H1 (cell line): ENCODE data around the gene PF4V1.

Experiments
- BRCA1 ChIP-seq: IDR thresholded peaks from 2 replicates; pipeline ENCODE4 v1.6.1; 2012; ENCODE audit warnings: low read depth, low read length, improper control_type of control experiment
- CTCF ChIP-seq, 3 experiments: IDR thresholded peaks; 1 replicate in 2 of 3; 2 replicates in 1 of 3; pipeline versions ENCODE4 v1.5.1 to v1.6.1; 2011; ENCODE audit warnings: low read length in 3 of 3, mild to moderate bottlenecking in 3 of 3, inconsistent platforms in 2 of 3, low read depth in 1 of 3, moderate library complexity in 1 of 3; ENCODE audit not compliant: insufficient read depth in 1 of 3; ENCODE audit errors: control extremely low read depth in 1 of 3
- EZH2 ChIP-seq: fragments of 200-600 bp; sonication (generic); IDR thresholded peaks from 2 replicates; pipeline ENCODE4 v1.7.1; 2012; ENCODE audit warnings: low read depth, mild to moderate bottlenecking, moderate library complexity, low read length, inconsistent platforms; ENCODE audit not compliant: severe bottlenecking
- HDAC2 ChIP-seq, 2 experiments: fragments of 300-600 bp in 1 of 2; sonication (generic) in 1 of 2; IDR thresholded peaks; 2 replicates each; pipeline ENCODE4 v1.6.1; 2011 to 2012; ENCODE audit warnings: low read depth in 2 of 2, low read length in 2 of 2, mild to moderate bottlenecking in 2 of 2, moderate library complexity in 2 of 2, borderline replicate concordance in 1 of 2, inconsistent platforms in 1 of 2
- JUN ChIP-seq: IDR thresholded peaks from 2 replicates; pipeline ENCODE4 v1.6.1; 2011; ENCODE audit warnings: low read depth, mild to moderate bottlenecking, improper control_type of control experiment, low read length
- JUND ChIP-seq: IDR thresholded peaks from 2 replicates; pipeline ENCODE4 v1.6.1; 2011; ENCODE audit warnings: mild to moderate bottlenecking, improper control_type of control experiment, low read length
- KDM1A ChIP-seq: fragments of 200-600, 300-600 bp; sonication (generic); IDR thresholded peaks from 2 replicates; pipeline ENCODE4 v1.7.1; 2016; ENCODE audit warnings: mild to moderate bottlenecking, low read length, borderline replicate concordance
- MAX ChIP-seq: IDR thresholded peaks from 2 replicates; pipeline ENCODE4 v1.6.1; 2012; ENCODE audit warnings: inconsistent platforms
- POLR2A ChIP-seq, 2 experiments: IDR thresholded peaks; 1 replicate in 1 of 2; 2 replicates in 1 of 2; pipeline ENCODE4 v1.6.1; 2011; ENCODE audit warnings: low read depth in 2 of 2, low read length in 2 of 2, mild to moderate bottlenecking in 2 of 2; ENCODE audit errors: control extremely low read depth in 1 of 2
- POLR2AphosphoS5 ChIP-seq: IDR thresholded peaks from 2 replicates; pipeline ENCODE4 v1.6.1; 2011; ENCODE audit warnings: low read depth, low read length

DNA sequence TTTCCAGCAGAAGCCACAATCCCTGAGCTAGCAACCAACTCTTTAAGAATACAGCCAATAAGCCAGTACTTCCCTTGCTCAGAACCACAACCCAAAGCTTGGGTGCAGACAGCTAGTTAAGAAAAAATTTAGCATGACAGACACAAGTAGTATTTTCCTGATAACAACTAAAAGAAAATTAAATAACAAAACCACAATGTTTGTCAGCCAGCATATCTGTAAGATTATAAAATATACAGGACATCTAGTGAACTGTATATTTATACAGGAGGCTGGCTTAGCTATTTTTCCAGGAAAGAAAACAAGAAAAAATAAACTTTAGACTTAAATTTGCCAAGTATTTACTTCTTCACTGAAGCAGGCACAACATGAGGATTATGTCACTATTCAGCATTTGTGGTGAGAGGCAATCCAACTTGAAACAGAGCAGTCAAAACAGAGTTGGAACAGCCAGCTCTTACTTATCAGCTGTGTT is 6.6 kb downstream of the PF4V1 start:
- TF ChIP-seq CTCF (IDR thresholded peaks at IDR 0.05; ENCODE audit: control extremely low read depth in 1 of 3, insufficient read depth in 1 of 3, low read depth in 1 of 3, low read length in 3 of 3) (no peak), MAX (no peak), POLR2A (IDR thresholded peaks at IDR 0.05; ENCODE audit: control extremely low read depth in 1 of 2, low read depth in 2 of 2, low read length in 2 of 2) (no peak), BRCA1 (no peak), POLR2AphosphoS5 (no peak), HDAC2 (IDR thresholded peaks at IDR 0.05; ENCODE audit: borderline replicate concordance in 1 of 2, low read depth in 2 of 2, low read length in 2 of 2) (no peak), JUND (no peak), EZH2 (no peak), KDM1A (no peak), JUN (no peak)
